ENCODE results near the gene DCUN1D2.
"Not testable (repeated sequence)": the region's sequence is repeated elsewhere in the genome, so short reads cannot be mapped to it uniquely, and the experiment has no call there.

Gene DCUN1D2

GRCh38 chr13:113442354-113442984 is 48.0 kb downstream of the DCUN1D2 start:
- DNase-seq: no peak

GRCh38 chr13:113441661-113442060 is 48.9 kb downstream of the DCUN1D2 start:
- no peak for DNase-seq

GRCh38 chr13:113437408-113438010 is 53.0 kb downstream of the DCUN1D2 start:
- DNase-seq: no peak

GRCh38 chr13:113436866-113437265 is 53.6 kb downstream of the DCUN1D2 start:
- DNase-seq: not testable (repeated sequence)

- not testable (repeated sequence) for DNase-seq
Measured at GRCh38 chr13:113435907-113436306, 54.6 kb downstream of the DCUN1D2 start.

- no peak for DNase-seq
Measured at GRCh38 chr13:113433391-113433916, 57.1 kb downstream of the DCUN1D2 start.

GRCh38 chr13:113432506-113433270 is 57.8 kb downstream of the DCUN1D2 start:
- DNase-seq: no peak

- no peak for DNase-seq
Measured at GRCh38 chr13:113431171-113431570, 59.3 kb downstream of the DCUN1D2 start.

- DNase-seq: no peak
Measured at GRCh38 chr13:113430378-113431110, 60.0 kb downstream of the DCUN1D2 start.

- no peak for DNase-seq
Measured at GRCh38 chr13:113429608-113429985, 60.9 kb downstream of the DCUN1D2 start.

GRCh38 chr13:113428871-113429607 is 61.5 kb downstream of the DCUN1D2 start:
- DNase-seq: no peak

- no peak for DNase-seq
Measured at GRCh38 chr13:113428469-113428865, 62.0 kb downstream of the DCUN1D2 start.

- no peak for DNase-seq
Measured at GRCh38 chr13:113427562-113428468, 62.7 kb downstream of the DCUN1D2 start.

GRCh38 chr13:113426591-113426986 is 63.9 kb downstream of the DCUN1D2 start:
- DNase-seq: no peak

- DNase-seq: no peak
Measured at GRCh38 chr13:113425941-113426590, 64.4 kb downstream of the DCUN1D2 start.

- no peak for DNase-seq
Measured at GRCh38 chr13:113423520-113424163, 66.9 kb downstream of the DCUN1D2 start.

- DNase-seq: no peak
Measured at GRCh38 chr13:113422807-113423519, 67.5 kb downstream of the DCUN1D2 start.

- no peak for DNase-seq
Measured at GRCh38 chr13:113421673-113422270, 68.7 kb downstream of the DCUN1D2 start.

Data from NCI-H345 (cell line).